Measurements from ENCODE around the gene TBL1XR1.
"Not testable (repeated sequence)": the region's sequence is repeated elsewhere in the genome, so short reads cannot be mapped to it uniquely, and the experiment has no call there.

The TBL1XR1 gene

DNA sequence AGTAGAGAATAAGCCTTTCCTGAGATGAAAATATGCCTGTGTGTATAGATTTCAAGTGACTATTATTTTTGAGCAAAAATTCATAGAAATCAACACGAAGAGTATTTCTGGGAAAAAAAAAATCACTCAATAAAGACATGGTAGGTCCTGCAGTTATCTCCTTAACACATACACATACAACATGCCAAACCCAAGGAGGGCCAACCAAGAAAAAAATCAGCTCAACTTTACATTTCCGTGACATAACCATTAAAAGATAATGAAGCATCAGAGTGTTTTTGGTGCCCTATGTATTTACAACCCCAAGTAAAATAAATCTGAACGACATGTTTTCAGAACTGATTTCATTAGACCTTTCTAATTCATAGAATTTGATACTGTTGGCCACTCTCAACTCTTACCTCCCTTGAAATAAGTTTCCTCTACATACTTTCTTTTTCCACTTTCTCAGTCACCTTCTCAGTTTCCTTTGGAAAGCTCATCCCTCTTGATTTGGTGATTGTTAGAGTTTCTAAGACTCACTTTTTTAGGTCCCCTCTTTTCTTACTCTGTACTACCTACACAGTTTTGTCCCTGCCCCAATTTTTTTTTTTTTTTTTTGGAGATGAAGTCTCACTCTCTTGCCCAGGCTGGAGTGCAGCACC is 162.3 kb downstream of the TBL1XR1 start:
- no peak for DNase-seq (ENCODE audit: low read depth in 1 of 2, low spot score in 1 of 2)

DNA sequence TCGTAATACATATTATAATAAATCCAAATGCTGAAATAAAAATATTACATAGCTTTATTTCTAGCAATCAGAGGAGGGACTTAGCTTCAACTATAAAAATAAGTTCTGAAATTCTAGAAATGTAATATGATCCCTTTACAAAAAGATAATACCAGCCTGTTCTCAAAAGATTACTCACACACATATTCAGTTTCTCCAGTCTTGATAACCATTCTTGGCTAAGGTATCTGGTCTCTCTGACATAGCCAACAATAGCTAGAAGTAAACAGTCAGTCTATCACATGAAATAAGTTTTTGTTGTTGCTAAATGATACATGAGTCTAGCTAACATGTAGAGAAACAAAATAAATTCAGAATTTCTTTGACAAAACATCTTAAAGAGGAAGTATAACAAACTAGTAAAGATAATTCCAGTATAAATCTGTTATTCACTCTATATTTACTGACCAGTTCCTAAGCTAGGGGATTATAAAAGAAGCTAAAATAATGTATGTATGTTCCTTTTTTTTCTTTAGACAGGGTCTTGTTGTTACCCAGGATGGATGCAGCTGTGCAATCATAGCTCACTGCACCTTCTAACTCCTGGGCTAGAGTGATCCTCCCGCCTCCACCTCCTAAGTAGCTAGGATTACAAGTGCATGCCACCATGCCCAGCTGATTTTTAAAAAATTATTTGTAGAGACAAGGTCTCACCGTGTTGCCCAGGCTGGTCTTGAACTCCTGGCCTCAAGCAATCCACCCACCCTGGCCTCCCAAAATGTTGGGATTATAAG is 170.6 kb downstream of the TBL1XR1 start:
- DNase-seq (ENCODE audit: low read depth in 1 of 2, low spot score in 1 of 2), result no peak

GRCh38 chr3:177015881-177016280 is 181.4 kb downstream of the TBL1XR1 start:
- DNase-seq (ENCODE audit: low read depth in 1 of 2, low spot score in 1 of 2), result no peak

DNA sequence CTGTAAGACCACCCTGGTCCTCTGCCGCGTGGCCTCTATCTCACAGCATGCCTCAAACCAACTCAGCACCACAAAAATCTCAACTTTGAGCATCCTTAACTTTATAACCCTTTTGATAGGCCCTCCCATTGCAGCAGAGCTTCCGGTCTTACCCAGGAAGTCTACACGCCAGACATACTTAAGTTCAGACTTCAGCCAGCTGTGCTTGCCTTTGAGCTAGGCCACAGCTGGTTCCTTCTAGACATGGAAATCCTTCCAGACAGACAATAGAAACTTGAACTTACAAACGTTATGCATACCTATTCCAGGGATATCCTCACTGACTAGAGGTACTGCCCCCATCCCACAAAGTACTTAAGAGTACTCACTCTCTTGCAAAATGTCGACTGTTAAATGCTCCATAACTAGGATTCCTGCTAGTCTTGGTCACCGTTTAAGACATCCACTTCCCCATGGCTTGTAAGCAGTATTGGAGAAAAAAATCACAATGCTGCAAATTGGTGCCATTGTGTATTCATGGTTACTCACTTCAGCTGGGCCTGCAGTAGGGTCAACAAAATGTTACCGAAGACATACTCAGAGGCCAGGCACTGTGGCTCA is 183.5 kb downstream of the TBL1XR1 start:
- DNase-seq (ENCODE audit: low read depth in 1 of 2, low spot score in 1 of 2), result no peak

DNA sequence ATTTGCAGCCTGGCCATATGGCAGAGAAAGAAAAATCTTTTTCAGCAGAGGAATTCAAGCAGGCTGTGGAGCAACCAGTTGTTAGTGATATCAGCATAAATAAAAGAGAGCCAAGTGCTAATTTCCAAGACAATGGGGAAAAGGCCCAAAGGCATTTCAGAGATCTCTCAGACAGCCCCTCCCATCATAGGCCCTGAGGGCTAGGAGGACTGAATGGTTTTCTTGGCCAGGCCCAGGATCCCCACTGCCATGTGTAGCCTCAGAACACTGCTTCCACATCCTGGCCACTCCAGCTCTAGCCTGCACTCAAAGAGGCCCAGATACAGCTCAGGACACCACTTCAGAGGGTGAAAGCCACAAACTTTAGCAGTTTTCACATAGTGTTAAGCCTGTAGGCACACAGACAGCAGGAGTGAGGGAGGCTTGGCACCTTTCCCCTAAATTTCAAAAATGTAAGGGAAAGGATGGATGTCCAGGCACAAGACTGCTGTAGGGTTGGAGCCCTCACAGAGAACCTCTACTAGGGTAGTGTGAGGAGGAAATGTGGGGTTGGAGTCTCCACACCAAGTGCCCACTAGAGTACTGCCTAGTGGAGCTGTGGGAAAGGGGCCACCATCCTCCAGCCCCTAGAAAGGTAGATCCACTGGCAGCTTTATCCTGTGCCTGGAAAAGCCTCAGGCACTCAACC is 191.4 kb downstream of the TBL1XR1 start:
- no peak for DNase-seq (ENCODE audit: low read depth in 1 of 2, low spot score in 1 of 2)

- not testable (repeated sequence) for DNase-seq (ENCODE audit: low read depth in 1 of 2, low spot score in 1 of 2)
These were observed 197.1 kb downstream of the TBL1XR1 start for GRCh38 chr3:177000159-177000558.

GRCh38 chr3:176995946-176996345 is 201.3 kb downstream of the TBL1XR1 start:
- no peak for DNase-seq (ENCODE audit: low read depth in 1 of 2, low spot score in 1 of 2)

- DNase-seq (ENCODE audit: low read depth in 1 of 2, low spot score in 1 of 2), result no peak
These were observed 202.1 kb downstream of the TBL1XR1 start for GRCh38 chr3:176994891-176995781.

DNA sequence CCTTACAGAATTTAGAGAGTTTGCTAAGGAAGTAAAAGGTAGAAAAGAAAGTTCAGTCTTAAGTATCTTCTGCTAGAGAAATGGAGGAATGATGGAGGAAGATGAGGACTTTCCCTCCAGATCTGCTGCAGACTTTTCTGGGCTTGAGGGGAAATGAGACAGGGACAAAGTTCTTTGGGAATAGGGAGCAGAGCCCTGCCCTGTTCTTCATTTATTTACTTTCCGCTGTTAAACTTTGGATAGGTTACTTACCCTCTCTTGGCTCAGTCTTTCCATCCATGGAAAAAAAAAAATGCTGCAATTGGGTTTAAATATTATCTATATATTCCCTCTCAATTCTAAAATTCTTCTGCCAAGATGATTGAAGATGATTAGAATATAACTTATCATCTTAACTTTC is 202.9 kb downstream of the TBL1XR1 start:
- no peak for DNase-seq (ENCODE audit: low read depth in 1 of 2, low spot score in 1 of 2)

GRCh38 chr3:176992978-176993377 is 204.3 kb downstream of the TBL1XR1 start:
- DNase-seq (ENCODE audit: low read depth in 1 of 2, low spot score in 1 of 2), result no peak

GRCh38 chr3:176992565-176992964 is 204.7 kb downstream of the TBL1XR1 start:
- no peak for DNase-seq (ENCODE audit: low read depth in 1 of 2, low spot score in 1 of 2)

GRCh38 chr3:176988795-176989194 is 208.5 kb downstream of the TBL1XR1 start:
- no peak for DNase-seq (ENCODE audit: low read depth in 1 of 2, low spot score in 1 of 2)

DNA sequence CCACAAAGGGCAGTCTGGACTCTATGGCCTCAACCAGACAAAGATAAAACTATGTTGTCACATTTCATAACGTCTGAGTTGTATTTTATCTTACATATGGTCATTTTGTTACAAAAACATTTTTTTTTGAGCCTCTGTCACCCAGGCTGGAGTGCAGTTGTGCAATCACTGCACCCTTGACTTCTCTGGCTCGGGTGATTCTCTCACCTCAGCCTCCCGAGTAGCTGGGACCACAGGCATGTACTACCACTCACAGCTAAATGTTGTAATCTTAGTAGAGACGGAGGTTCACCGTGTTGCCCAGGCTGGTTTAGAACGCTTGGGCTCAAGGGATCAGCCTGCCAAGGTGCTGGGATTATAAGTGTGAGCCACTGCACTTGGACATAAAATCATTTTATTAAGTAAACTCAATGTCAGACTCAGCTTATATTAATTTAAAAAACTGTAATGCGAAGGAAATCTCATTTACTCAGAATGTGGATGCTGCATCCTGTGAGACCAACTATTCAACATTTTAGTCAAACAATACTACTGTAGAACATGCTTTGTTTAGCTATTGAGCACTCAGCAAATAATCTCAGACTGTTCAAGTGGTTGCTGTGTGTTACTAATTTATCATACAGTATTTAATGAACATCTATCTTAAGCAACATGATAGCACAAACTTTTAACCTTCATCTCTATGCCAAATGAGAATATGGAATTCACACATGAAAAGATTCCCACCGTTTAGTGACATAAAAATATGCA is 209.2 kb downstream of the TBL1XR1 start:
- DNase-seq (ENCODE audit: low read depth in 1 of 2, low spot score in 1 of 2), result no peak

GRCh38 chr3:176978441-176978840 is 218.8 kb downstream of the TBL1XR1 start:
- no peak for DNase-seq (ENCODE audit: low read depth in 1 of 2, low spot score in 1 of 2)

DNA sequence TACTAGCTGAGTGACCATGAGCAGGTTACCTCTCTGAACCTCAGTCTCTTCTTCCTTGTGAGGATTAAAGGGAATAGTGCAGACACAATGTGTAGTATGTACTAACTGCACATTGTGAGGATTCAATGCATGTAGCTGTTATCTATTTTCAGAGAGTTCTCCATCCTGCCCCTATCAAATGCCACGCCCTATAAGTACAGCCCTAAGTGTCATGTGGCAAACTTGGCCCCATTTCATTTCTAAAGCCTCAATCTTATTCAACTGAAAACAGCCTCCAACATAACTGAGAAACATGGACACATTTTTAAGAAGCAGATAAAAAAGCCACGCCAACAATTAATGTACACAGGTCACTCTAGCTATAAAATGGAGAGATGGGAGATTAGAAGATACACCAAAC is 220.0 kb downstream of the TBL1XR1 start:
- no peak for DNase-seq (ENCODE audit: low read depth in 1 of 2, low spot score in 1 of 2)

- DNase-seq (ENCODE audit: low read depth in 1 of 2, low spot score in 1 of 2), result no peak
These were observed 220.7 kb downstream of the TBL1XR1 start for GRCh38 chr3:176976586-176976985.

DNA sequence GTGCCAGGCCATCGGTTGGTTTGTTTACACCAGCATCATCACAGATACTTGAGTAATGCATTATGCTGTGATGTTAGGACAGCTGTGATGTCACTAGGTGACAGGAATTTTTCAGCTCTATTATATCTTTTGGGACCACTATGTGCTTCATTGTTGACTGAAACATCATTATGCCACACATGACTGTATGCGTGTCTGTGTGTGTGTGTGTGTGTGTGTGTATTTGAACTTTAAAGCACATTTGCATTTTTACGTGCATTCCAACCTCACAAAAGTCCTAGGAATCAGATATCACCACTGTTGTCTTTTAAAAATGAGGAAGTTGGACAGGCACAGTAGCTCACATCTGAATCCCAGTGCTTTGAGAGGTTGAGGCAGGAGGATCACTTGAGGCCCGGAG is 223.0 kb downstream of the TBL1XR1 start:
- DNase-seq (ENCODE audit: low read depth in 1 of 2, low spot score in 1 of 2), result no peak

GRCh38 chr3:176971613-176972174 is 225.6 kb downstream of the TBL1XR1 start:
- DNase-seq (ENCODE audit: low read depth in 1 of 2, low spot score in 1 of 2), result no peak

DNA sequence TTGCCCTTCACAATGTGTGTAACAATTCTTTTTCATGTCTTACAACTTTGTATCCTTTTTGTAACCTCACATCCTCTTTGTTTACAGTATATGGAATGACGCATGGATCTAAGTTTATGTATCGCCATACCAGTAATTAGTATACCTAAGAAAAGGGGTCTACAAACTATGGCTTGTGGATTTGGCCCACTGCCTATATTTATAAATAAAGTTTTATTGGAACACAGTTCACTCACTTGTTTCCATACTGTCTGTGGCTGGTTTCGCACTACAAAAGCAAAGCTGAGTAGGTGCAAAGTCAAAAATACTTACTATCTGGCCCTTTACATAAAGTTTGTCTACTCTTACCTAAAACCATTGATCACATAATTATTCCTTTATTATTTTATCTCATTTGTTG is 226.5 kb downstream of the TBL1XR1 start:
- no peak for DNase-seq (ENCODE audit: low read depth in 1 of 2, low spot score in 1 of 2)

DNA sequence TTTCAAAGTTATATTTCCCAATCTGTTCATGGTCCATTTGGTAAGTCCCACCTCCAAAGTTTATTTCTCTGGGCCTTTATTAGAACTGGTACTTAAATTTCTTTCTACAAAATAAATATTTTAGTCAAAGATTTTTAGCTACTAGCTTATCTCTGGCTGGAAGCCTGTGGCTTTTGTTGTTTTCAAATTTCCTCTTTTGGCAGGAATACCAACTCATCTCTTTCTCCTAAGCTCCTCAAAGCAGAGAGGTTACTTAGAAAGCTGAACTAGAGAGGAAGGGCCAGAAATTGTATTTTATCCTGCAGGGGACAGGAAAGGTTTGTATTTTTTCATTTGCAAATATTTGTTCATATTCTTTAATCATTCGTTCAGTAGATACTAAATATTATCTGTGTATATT is 227.8 kb downstream of the TBL1XR1 start:
- DNase-seq (ENCODE audit: low read depth in 1 of 2, low spot score in 1 of 2), result no peak

Data from activated T-helper 1 cell treated with anti-CD3 and anti-CD28 coated beads, Interleukin-2, amount 50 U/mL, for 16 hours (primary cell).